ENCODE measurements around the gene TMEM63B.

TMEM63B gene

GRCh38 chr6:44101832-44102231, 25.5 kb upstream of the TMEM63B start:
- peak overlapping the region; percentile 52 to 71 for H3K27ac Mint-ChIP-seq
- H3K4me1 Mint-ChIP-seq (ENCODE audit: low read depth in 2 of 2), result peaks cover 12 to 27% of the 10 kb centered on the region in 2 donors
- no peaks in the 10 kb centered on the region for H3K9me3 Mint-ChIP-seq
- no peak for ATAC-seq (replicated peaks)
- H3K4me3 Mint-ChIP-seq, result no peak overlapping the region
- H3K36me3 Mint-ChIP-seq (ENCODE audit: insufficient read depth), result peaks cover 15% of the 10 kb centered on the region
- DNase-seq, result no peak
- H3K27me3 Mint-ChIP-seq, result no peaks in the 10 kb centered on the region

DNA sequence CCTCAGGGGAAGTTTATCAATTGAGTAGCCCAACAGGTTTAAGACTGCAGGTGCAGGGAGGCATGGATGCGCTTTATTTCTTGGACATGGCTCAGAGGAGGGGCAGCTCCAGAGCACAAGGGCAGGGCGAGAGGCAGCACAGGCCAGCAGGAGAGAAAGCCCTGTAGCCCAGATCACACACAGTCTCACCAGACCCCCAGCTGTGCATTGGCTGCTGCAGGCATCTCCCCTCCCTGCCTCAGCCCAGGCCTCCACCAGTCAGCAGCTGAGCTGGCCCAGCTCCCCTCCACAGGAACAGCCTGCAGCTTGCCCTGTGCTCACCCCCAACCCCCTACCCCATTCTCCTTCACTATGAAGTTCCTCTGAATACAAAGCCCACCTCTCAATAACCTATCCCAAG, 24.8 kb upstream of the TMEM63B start:
- Mint-ChIP-seq H3K4me3 (no peak overlapping the region), H3K4me1 (ENCODE audit: low read depth in 2 of 2) (peaks cover 11 to 27% of the 10 kb centered on the region in 2 donors), H3K36me3 (ENCODE audit: insufficient read depth) (peaks cover 19% of the 10 kb centered on the region), H3K27ac (peak overlapping the region; percentile 52 to 71), H3K9me3 (no peaks in the 10 kb centered on the region), H3K27me3 (no peaks in the 10 kb centered on the region)
- no peak for ATAC-seq (replicated peaks)
- no peak for DNase-seq

DNA sequence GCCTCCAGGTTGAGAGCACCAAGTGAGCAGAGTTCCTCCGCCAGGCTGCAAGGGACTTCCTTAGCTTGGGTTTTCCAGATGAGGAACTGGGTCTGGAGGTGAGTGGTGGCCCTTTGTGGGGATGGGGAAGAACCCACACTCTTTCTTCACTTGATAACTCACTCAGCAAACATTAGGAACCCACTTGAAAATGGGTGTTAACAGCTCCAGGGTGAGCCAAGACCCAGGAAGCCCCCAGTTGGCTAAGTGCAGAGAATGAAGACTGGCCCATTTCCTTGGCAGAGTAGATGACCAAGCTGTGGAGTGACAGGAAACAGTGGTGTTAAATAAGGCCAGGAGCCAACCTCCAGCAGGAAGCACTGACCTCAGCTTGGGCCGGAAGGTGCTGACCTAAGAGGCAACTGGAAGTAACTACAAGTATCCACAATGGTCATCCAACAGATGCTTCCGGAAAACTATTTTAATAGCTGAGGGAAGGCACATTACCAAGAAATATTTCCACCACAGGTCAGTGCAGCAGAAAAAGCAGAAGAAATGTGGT, 22.8 kb upstream of the TMEM63B start:
- H3K9me3 Mint-ChIP-seq, result no peaks in the 10 kb centered on the region
- peaks cover 11 to 27% of the 10 kb centered on the region in 2 donors for H3K4me1 Mint-ChIP-seq (ENCODE audit: low read depth in 2 of 2)
- no peak overlapping the region for H3K27ac Mint-ChIP-seq
- no peaks in the 10 kb centered on the region for H3K27me3 Mint-ChIP-seq
- peaks cover 19% of the 10 kb centered on the region for H3K36me3 Mint-ChIP-seq (ENCODE audit: insufficient read depth)
- H3K4me3 Mint-ChIP-seq, result no peak overlapping the region
- no peak for ATAC-seq (replicated peaks)
- DNase-seq, result no peak

- H3K27ac Mint-ChIP-seq, result no peak overlapping the region
- H3K4me1 Mint-ChIP-seq (ENCODE audit: low read depth in 2 of 2), result peaks cover 11 to 27% of the 10 kb centered on the region in 2 donors
- no peaks in the 10 kb centered on the region for H3K9me3 Mint-ChIP-seq
- DNase-seq (no peak), ATAC-seq (replicated peaks) (no peak)
- H3K4me3 Mint-ChIP-seq, result no peak overlapping the region
- no peaks in the 10 kb centered on the region for H3K27me3 Mint-ChIP-seq
- H3K36me3 Mint-ChIP-seq (ENCODE audit: insufficient read depth), result peaks cover 19% of the 10 kb centered on the region
Measured at GRCh38 chr6:44105146-44105545, 22.2 kb upstream of the TMEM63B start.

- Mint-ChIP-seq H3K36me3 (ENCODE audit: insufficient read depth) (peaks cover 19% of the 10 kb centered on the region), H3K27me3 (no peaks in the 10 kb centered on the region), H3K4me1 (ENCODE audit: low read depth in 2 of 2) (peaks cover 13 to 30% of the 10 kb centered on the region in 2 donors), H3K4me3 (no peak overlapping the region), H3K27ac (peak overlapping the region in 1 of 2 donors; percentile 22), H3K9me3 (no peaks in the 10 kb centered on the region)
- ATAC-seq (replicated peaks), result no peak
- no peak for DNase-seq
Measured at GRCh38 chr6:44105993-44106740, 21.2 kb upstream of the TMEM63B start.

GRCh38 chr6:44107017-44107416, 20.3 kb upstream of the TMEM63B start:
- peaks cover 22% of the 10 kb centered on the region for H3K36me3 Mint-ChIP-seq (ENCODE audit: insufficient read depth)
- H3K4me1 Mint-ChIP-seq (ENCODE audit: low read depth in 2 of 2), result peaks cover 19 to 33% of the 10 kb centered on the region in 2 donors
- H3K4me3 Mint-ChIP-seq, result no peak overlapping the region
- ATAC-seq (replicated peaks), result no peak
- peak overlapping the region in 1 of 2 donors; percentile 22 for H3K27ac Mint-ChIP-seq
- DNase-seq, result no peak
- H3K9me3 Mint-ChIP-seq, result no peaks in the 10 kb centered on the region
- H3K27me3 Mint-ChIP-seq, result no peaks in the 10 kb centered on the region

DNA sequence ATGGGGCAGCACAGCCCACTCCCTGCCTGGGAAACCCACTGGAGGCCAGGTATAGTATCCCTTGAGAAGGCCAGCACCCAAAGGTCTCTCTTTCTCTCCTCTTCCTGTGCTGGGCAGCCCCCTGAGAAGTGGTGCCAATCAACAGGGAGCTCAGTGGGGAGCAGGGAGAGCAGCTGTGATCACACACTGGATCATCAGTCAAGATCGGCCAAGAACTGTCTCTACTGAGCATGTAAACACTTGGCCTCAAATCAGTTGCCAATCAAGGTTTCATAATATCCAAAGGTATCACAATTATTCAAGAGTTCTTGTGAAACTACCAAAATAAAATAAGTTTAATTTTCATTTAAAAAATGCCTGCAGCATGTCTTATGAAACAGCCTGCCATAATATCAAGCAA, 18.9 kb upstream of the TMEM63B start:
- Mint-ChIP-seq H3K4me1 (ENCODE audit: low read depth in 2 of 2) (peaks cover 13 to 21% of the 10 kb centered on the region in 2 donors), H3K4me3 (no peak overlapping the region), H3K9me3 (no peaks in the 10 kb centered on the region), H3K36me3 (ENCODE audit: insufficient read depth) (peaks cover 36% of the 10 kb centered on the region), H3K27ac (no peak overlapping the region), H3K27me3 (no peaks in the 10 kb centered on the region)
- DNase-seq (no peak), ATAC-seq (replicated peaks) (no peak)

- peaks cover 13 to 18% of the 10 kb centered on the region in 2 donors for H3K4me1 Mint-ChIP-seq (ENCODE audit: low read depth in 2 of 2)
- peaks cover 41% of the 10 kb centered on the region for H3K36me3 Mint-ChIP-seq (ENCODE audit: insufficient read depth)
- no peak overlapping the region for H3K4me3 Mint-ChIP-seq
- DNase-seq, result no peak
- no peaks in the 10 kb centered on the region for H3K9me3 Mint-ChIP-seq
- no peaks in the 10 kb centered on the region for H3K27me3 Mint-ChIP-seq
- H3K27ac Mint-ChIP-seq, result no peak overlapping the region
- ATAC-seq (replicated peaks), result no peak
Measured at GRCh38 chr6:44109212-44109611, 18.1 kb upstream of the TMEM63B start.

- no peaks in the 10 kb centered on the region for H3K27me3 Mint-ChIP-seq
- H3K36me3 Mint-ChIP-seq (ENCODE audit: insufficient read depth), result peaks cover 38% of the 10 kb centered on the region
- DNase-seq, result no peak
- H3K4me1 Mint-ChIP-seq (ENCODE audit: low read depth in 2 of 2), result peaks cover 13 to 15% of the 10 kb centered on the region in 2 donors
- peak overlapping the region in 1 of 2 donors; percentile 26 for H3K27ac Mint-ChIP-seq
- no peak overlapping the region for H3K4me3 Mint-ChIP-seq
- H3K9me3 Mint-ChIP-seq, result no peaks in the 10 kb centered on the region
- no peak for ATAC-seq (replicated peaks)
Measured at GRCh38 chr6:44110005-44110676, 17.2 kb upstream of the TMEM63B start.

GRCh38 chr6:44110966-44111365, 16.4 kb upstream of the TMEM63B start:
- Mint-ChIP-seq H3K27me3 (no peaks in the 10 kb centered on the region), H3K27ac (peak overlapping the region; percentile 26 to 65), H3K9me3 (no peaks in the 10 kb centered on the region), H3K4me3 (no peak overlapping the region), H3K4me1 (ENCODE audit: low read depth in 2 of 2) (peaks cover 16 to 21% of the 10 kb centered on the region in 2 donors), H3K36me3 (ENCODE audit: insufficient read depth) (peaks cover 36% of the 10 kb centered on the region)
- DNase-seq (no peak), ATAC-seq (replicated peaks) (no peak)

DNA sequence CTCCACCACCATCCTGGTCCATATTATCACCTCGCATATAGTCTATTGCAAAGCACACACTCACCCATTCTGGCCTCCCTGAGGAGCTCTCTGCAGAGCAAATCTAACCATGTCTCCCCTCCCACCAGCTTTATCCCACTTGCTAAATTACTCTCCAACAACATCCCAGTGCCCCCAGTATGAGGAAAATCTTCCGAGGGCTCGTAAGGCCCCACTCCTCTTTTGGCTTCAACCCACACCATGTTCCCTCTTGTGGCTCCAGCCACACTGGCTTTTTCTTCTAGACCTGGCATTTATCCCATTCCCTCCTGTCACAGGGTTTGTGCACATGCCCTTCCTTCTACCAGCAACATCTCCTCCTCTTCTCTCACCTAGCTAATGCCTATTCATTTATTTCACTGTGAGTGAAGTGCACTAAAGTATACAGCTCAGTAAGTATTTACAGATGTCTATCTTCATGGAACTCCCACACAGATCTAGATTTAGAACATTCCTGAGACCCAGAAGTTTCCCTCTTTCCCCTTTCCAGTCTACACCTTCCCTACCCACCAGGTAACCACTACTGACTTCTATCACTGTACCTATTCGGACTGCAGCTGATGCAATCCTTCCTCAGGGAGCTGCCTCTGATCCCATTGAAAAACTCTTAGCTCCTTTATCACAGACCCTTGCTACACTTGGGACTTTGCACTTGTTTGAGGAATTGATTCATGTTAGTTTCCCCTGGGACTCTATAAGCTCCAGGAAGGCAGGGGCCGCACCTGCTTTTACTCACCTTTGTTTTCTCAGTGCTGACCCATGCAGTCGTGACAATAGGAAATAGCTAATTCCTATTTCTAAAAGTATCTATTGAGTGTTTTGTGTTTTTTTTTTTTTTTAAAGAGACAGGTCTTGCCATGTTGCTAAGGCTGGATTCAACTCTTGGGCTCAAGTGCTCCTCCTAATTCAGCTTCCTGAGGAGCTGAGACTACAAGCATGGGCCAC, 15.6 kb upstream of the TMEM63B start:
- H3K36me3 Mint-ChIP-seq (ENCODE audit: insufficient read depth), result peaks cover 32% of the 10 kb centered on the region

GRCh38 chr6:44113414-44113813, 13.9 kb upstream of the TMEM63B start:
- Mint-ChIP-seq H3K27me3 (no peaks in the 10 kb centered on the region), H3K27ac (no peak overlapping the region), H3K4me3 (no peak overlapping the region), H3K9me3 (no peaks in the 10 kb centered on the region), H3K4me1 (ENCODE audit: low read depth in 2 of 2) (peaks cover 26 to 37% of the 10 kb centered on the region in 2 donors), H3K36me3 (ENCODE audit: insufficient read depth) (peaks cover 29% of the 10 kb centered on the region)
- no peak for ATAC-seq (replicated peaks)
- DNase-seq, result no peak

More for the DNA sequence above, 15.6 kb upstream of the TMEM63B start:
- Mint-ChIP-seq H3K4me1 (ENCODE audit: low read depth in 2 of 2) (peaks cover 16 to 28% of the 10 kb centered on the region in 2 donors), H3K9me3 (no peaks in the 10 kb centered on the region), H3K4me3 (no peak overlapping the region), H3K27ac (peak overlapping the region; percentile 26 to 65), H3K27me3 (no peaks in the 10 kb centered on the region)
- no peak for ATAC-seq (replicated peaks)
- DNase-seq, result no peak

GRCh38 chr6:44115866-44116265, 11.5 kb upstream of the TMEM63B start:
- Mint-ChIP-seq H3K4me3 (no peak overlapping the region), H3K9me3 (no peaks in the 10 kb centered on the region), H3K36me3 (ENCODE audit: insufficient read depth) (peaks cover 32% of the 10 kb centered on the region), H3K27me3 (no peaks in the 10 kb centered on the region), H3K4me1 (ENCODE audit: low read depth in 2 of 2) (peaks cover 35 to 52% of the 10 kb centered on the region in 2 donors), H3K27ac (peak overlapping the region; percentile 59 to 70)
- ATAC-seq (replicated peaks), result no peak
- DNase-seq, result no peak

Measured in effector memory CD8-positive, alpha-beta T cell (primary cell).